Skeletal muscle tissue (tissue), 4 donors: ENCODE results near the gene KIAA1755. TPM values are rescaled to one million over a fixed set of nuclear protein-coding genes. Genes with fewer than 3 reads are reported as not detected.

ENCODE experiments used
- H3K27ac ChIP-seq: one replicate; pipeline ENCODE4 v1.7.0; 2013; ENCODE audit warnings: mild to moderate bottlenecking, low read depth, low read length, inconsistent platforms
- H3K27me3 ChIP-seq, 3 donors: one replicate each; pipeline ENCODE4 v1.7.0; 2013; ENCODE audit warnings: low read length in 3 of 3; ENCODE audit not compliant: control insufficient read depth in 3 of 3, insufficient read depth in 3 of 3
- H3K36me3 ChIP-seq, 3 donors: one replicate each; pipeline ENCODE4 v1.7.0; 2013; ENCODE audit warnings: low read length in 3 of 3; ENCODE audit not compliant: control insufficient read depth in 3 of 3, insufficient read depth in 3 of 3
- H3K4me1 ChIP-seq, 3 donors: one replicate each; pipeline ENCODE4 v1.7.0; 2013; ENCODE audit warnings: low read length in 3 of 3, mild to moderate bottlenecking in 3 of 3; ENCODE audit not compliant: control insufficient read depth in 3 of 3, insufficient read depth in 3 of 3
- H3K4me3 ChIP-seq, 3 donors: one replicate each; pipeline ENCODE4 v1.7.0; 2013; ENCODE audit warnings: low read length in 3 of 3
- H3K9ac ChIP-seq, 3 donors: one replicate each; pipeline ENCODE4 v1.7.0; 2013; ENCODE audit warnings: low read length in 3 of 3, mild to moderate bottlenecking in 3 of 3, moderate library complexity in 2 of 3, low read depth in 1 of 3
- H3K9me3 ChIP-seq, 3 donors: one replicate each; pipeline ENCODE4 v1.7.0; 2013; ENCODE audit warnings: low read length in 3 of 3; ENCODE audit not compliant: control insufficient read depth in 3 of 3
- total RNA-seq: library from RNA; depleted of rRNA; stranded (reverse); fragments of >200 nt; gene quantifications from one replicate; pipeline ENCODE4 v1.2.3, GENCODE V29; 2014
- donor health status: Osteomylitis.

KIAA1755 gene
- total RNA-seq, 1 donor from 2014 or later, result 3.7 TPM

DNA sequence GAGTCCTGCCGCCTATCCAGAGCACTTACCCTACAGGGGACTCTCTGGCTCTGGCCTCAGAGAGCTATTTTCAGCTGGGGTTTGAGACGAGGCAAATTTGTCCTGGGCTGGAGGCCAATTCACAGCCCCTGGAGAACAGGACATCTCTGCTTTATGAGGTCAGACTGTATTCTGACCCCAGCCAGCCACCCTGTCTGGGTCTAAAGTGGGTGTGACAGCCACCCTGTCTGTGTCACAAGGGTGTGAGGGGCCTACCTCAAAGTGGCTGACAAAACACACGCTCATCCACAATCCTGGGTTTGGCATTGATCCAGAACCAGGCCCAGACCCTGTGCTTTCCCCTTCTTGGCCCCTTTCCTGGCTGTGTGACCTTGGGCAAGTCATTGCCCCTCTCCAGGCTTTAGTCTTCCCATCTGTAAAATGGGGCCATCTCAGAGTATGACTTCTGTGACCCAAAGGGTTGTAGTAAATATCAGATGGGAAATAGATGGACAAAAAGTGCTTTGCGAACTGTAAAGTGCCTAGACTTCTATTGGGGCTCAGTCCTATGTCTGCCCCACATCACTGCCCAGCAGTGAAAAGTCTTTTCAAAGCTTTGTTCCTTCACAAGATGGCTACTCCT lies 51.4 kb downstream of the KIAA1755 start:
- H3K9ac ChIP-seq, result no peak overlapping the region
- H3K27me3 ChIP-seq, result no peaks in the 10 kb centered on the region

DNA sequence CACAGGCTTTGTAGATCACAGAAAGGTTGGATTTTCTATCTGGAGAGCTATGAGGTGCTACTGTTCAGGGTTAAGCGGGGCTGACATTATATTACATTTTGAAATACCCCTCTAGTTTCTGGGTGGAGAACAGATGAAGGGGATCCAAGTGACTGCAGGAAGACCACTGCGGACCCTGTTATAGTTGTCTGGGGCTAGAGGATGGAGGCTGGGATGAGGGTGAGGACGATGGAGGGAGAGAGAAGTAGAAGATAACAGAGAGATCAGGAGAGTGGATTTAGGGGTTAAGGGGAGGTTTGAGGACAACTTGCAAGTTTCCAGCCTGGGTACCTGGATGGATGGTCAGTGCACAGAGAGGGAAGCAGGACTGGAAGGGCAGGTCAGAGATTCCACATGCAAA lies 52.0 kb downstream of the KIAA1755 start:
- Histone ChIP-seq H3K27ac (no peak overlapping the region), H3K4me3 (no peak overlapping the region), H3K9ac (no peak overlapping the region), H3K9me3 (no peaks in the 10 kb centered on the region), H3K27me3 (no peaks in the 10 kb centered on the region), H3K36me3 (no peaks in the 10 kb centered on the region), H3K4me1 (peaks cover 17 to 18% (median 18%) of the 10 kb centered on the region in 3 donors)

More for the DNA sequence above, 51.4 kb downstream of the KIAA1755 start:
- H3K4me1 ChIP-seq, result peaks cover 17 to 18% (median 18%) of the 10 kb centered on the region in 3 donors
- no peak overlapping the region for H3K27ac ChIP-seq
- H3K4me3 ChIP-seq, result no peak overlapping the region
- no peaks in the 10 kb centered on the region for H3K36me3 ChIP-seq
- H3K9me3 ChIP-seq, result no peaks in the 10 kb centered on the region

DNA sequence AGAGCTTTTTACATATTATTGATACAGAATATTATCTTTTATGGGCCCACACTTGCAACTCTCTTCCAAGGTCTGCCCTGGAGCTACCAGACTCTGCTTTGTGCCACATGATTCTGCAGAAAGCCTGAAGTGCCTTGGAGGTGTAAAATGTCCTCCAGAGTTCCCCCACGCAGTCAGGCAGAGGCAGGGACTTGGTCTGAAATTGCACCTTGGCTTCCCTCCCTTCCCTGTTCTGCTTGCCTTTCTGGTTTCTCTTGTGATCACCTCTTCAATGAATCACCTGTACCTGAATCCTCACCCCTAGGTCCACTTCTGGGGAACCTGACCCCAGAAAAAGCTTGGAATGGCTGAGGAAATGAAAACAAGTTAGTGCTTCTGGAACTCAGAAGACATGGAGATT lies 52.4 kb downstream of the KIAA1755 start:
- Histone ChIP-seq H3K27ac (no peak overlapping the region), H3K27me3 (no peaks in the 10 kb centered on the region), H3K4me1 (peaks cover 17 to 18% (median 18%) of the 10 kb centered on the region in 3 donors), H3K36me3 (no peaks in the 10 kb centered on the region), H3K9me3 (no peaks in the 10 kb centered on the region), H3K9ac (no peak overlapping the region), H3K4me3 (no peak overlapping the region)

DNA sequence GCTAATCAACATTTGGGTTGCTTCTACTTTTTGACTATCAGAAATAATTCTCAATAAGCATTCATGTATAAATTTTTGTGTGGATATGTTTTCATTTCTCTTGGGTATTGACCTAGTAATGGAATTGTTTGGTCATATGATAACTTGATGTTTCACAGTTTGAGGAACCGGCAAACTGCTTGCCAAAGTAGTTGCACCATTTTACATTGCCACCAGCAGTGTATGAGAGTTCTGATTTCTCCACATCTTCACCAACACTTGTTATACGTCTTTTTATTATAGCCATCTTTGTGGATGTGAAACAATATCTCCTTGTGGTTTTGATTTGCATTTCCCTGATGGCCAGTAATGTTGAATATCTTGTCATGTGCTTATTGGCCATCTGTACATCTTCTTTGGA lies 52.9 kb downstream of the KIAA1755 start:
- Histone ChIP-seq H3K9me3 (no peaks in the 10 kb centered on the region), H3K4me1 (peaks cover 17 to 18% (median 18%) of the 10 kb centered on the region in 3 donors), H3K27ac (no peak overlapping the region), H3K9ac (no peak overlapping the region), H3K36me3 (no peaks in the 10 kb centered on the region), H3K27me3 (no peaks in the 10 kb centered on the region), H3K4me3 (no peak overlapping the region)

DNA sequence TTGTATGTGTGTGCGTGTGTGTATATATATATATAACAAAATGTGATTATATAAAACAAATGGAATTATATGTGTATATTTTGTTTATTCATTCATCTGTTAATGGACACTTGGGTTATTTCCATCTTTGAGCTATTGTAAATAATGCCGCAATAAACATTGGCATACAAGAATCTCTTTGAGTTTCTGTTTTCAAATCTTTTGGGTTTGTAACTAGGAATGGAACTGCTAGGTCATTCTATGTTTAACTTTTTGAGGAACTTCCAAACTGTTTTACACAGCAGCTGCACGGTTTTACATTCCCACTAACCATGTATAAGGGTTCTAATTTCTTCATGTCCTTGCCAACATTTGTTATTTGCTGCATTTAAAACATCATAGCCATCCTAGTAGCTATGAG lies 55.5 kb downstream of the KIAA1755 start:
- Histone ChIP-seq H3K4me1 (peaks cover 5 to 6% (median 6%) of the 10 kb centered on the region in 3 donors), H3K27ac (no peak overlapping the region), H3K9me3 (no peaks in the 10 kb centered on the region), H3K27me3 (no peaks in the 10 kb centered on the region), H3K4me3 (no peak overlapping the region), H3K36me3 (no peaks in the 10 kb centered on the region), H3K9ac (no peak overlapping the region)

DNA sequence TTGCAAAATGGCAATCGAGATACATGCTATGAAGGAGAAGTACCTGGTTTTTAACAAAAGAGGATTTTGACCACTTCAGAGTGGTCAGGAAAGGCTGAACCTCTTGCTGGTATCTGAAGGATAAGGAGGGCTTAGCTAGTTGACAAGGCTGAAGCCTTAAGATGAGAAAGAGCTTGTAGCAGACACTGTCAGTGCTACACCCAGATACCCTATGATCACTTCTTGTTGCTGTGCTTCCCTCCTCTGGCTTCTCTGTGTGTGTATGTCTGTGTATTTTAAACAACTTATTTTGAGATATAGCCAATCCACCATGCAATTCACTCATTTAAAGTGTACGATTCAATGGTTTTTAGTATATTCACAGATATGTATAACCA lies 56.6 kb downstream of the KIAA1755 start:
- Histone ChIP-seq H3K4me3 (no peak overlapping the region), H3K27ac (no peak overlapping the region), H3K9me3 (no peaks in the 10 kb centered on the region), H3K36me3 (no peaks in the 10 kb centered on the region), H3K4me1 (peaks cover 2 to 3% (median 2%) of the 10 kb centered on the region in 3 donors), H3K9ac (no peak overlapping the region), H3K27me3 (no peaks in the 10 kb centered on the region)

DNA sequence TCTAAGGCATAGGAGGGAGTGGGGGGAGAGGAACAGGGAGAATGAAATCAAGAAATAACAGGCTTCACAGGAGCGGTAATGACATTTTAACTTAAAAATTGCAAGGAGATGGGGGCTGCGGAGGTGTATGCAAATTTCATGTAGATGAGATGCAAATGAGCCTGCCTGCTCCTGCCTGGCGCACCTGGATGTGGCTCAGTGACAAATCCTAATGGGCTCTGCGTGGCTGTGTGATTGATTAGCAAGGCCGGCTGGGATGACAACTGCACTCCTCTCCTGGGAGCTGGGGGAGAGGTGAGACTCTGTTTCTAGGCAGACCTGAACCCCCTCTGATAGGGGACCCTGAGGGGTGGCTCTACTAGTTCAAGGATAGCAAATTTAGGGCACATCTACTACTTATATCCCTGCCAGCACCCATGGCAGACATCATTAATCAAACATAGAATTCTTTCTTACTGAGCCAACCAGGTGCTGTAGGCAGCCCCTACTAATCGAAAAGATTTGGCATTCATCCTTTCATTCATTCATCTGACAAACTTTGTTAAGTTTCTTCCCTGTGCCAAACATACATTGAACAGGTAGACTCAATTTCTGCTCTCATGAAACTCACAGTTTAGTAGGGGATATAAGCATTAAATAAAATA lies 57.1 kb downstream of the KIAA1755 start:
- Histone ChIP-seq H3K9ac (no peak overlapping the region), H3K4me1 (peaks cover 0 to under 1% (median 0%) of the 10 kb centered on the region in 3 donors), H3K4me3 (no peak overlapping the region), H3K36me3 (no peaks in the 10 kb centered on the region), H3K27ac (no peak overlapping the region), H3K9me3 (no peaks in the 10 kb centered on the region), H3K27me3 (no peaks in the 10 kb centered on the region)

GRCh38 chr20:38202982-38203293 lies 57.6 kb downstream of the KIAA1755 start:
- Histone ChIP-seq H3K9me3 (no peaks in the 10 kb centered on the region), H3K27me3 (no peaks in the 10 kb centered on the region), H3K4me1 (peaks cover 0 to 3% (median 0%) of the 10 kb centered on the region in 3 donors), H3K27ac (no peak overlapping the region), H3K4me3 (no peak overlapping the region), H3K36me3 (no peaks in the 10 kb centered on the region), H3K9ac (no peak overlapping the region)

- no peak overlapping the region for H3K4me3 ChIP-seq
- no peak overlapping the region for H3K27ac ChIP-seq
- H3K9me3 ChIP-seq, result no peaks in the 10 kb centered on the region
- H3K9ac ChIP-seq, result no peak overlapping the region
- H3K4me1 ChIP-seq, result peaks cover 0 to 3% (median 0%) of the 10 kb centered on the region in 3 donors
- H3K27me3 ChIP-seq, result no peaks in the 10 kb centered on the region
- H3K36me3 ChIP-seq, result no peaks in the 10 kb centered on the region
Observed at GRCh38 chr20:38202153-38202981, 58.2 kb downstream of the KIAA1755 start.

GRCh38 chr20:38201356-38201755 lies 59.2 kb downstream of the KIAA1755 start:
- Histone ChIP-seq H3K9me3 (no peaks in the 10 kb centered on the region), H3K27ac (no peak overlapping the region), H3K4me3 (no peak overlapping the region), H3K9ac (no peak overlapping the region), H3K36me3 (no peaks in the 10 kb centered on the region), H3K27me3 (no peaks in the 10 kb centered on the region), H3K4me1 (peaks cover 1 to 6% (median 3%) of the 10 kb centered on the region in 3 donors)
